H1 (cell line): ENCODE measurements around the gene CCNY. TPM values are rescaled to one million over a fixed set of nuclear protein-coding genes. Genes with fewer than 3 reads are reported as not detected.

ENCODE experiments used
- CTCF ChIA-PET: fragments of 300-600 bp; sonication (Branson Sonifier 250); formaldehyde crosslinking; loops from one replicate; lab custom pipeline; 2021; ENCODE audit not compliant: partially characterized antibody; lab: Charles Lee
- POLR2A ChIA-PET: fragments of 300-600 bp; sonication (Branson Sonifier 250); formaldehyde crosslinking; loops from one replicate; lab custom pipeline; 2021; ENCODE audit warnings: inconsistent platforms; ENCODE audit not compliant: partially characterized antibody; lab: Charles Lee
- DNase-seq, 2 experiments: peaks; one replicate each; pipeline versions ENCODE4 v3.0.0 to v3.0.0-alpha.2; 2010 to 2022; ENCODE audit warnings: low spot score in 2 of 2, low read depth in 1 of 2, mixed read lengths in 1 of 2
- FAIRE-seq: peaks from 2 replicates; lab custom pipeline; 2011; peaks lifted over from hg19 to GRCh38; lab: Jason Lieb, UNC
- H2AFZ ChIP-seq: 2 replicates; pipeline ENCODE4 v1.8.1; 2012; ENCODE audit warnings: low read length, inconsistent platforms
- H2AK5ac ChIP-seq: 2 replicates; pipeline ENCODE4 v1.6.1; 2013; ENCODE audit warnings: low read depth, low read length
- H2BK120ac ChIP-seq: replicated peaks from 2 replicates; pipeline ENCODE3; 2013; ENCODE audit warnings: low read depth, low read length, inconsistent platforms
- H2BK12ac ChIP-seq: 2 replicates; pipeline ENCODE4 v1.6.1; 2013; ENCODE audit warnings: low read depth, low read length
- H2BK15ac ChIP-seq: 2 replicates; pipeline ENCODE4 v1.6.1; 2013; ENCODE audit warnings: low read length
- H2BK20ac ChIP-seq: 2 replicates; pipeline ENCODE4 v1.6.1; 2013; ENCODE audit warnings: low read length
- H2BK5ac ChIP-seq: 2 replicates; pipeline ENCODE4 v1.6.1; 2013; ENCODE audit warnings: low read depth, low read length
- H3K14ac ChIP-seq: 2 replicates; pipeline ENCODE4 v1.6.1; 2013; ENCODE audit warnings: inconsistent platforms; ENCODE audit not compliant: insufficient read length
- H3K18ac ChIP-seq: 2 replicates; pipeline ENCODE4 v1.6.1; 2013; ENCODE audit warnings: low read length; ENCODE audit errors: extremely low read depth
- H3K23ac ChIP-seq: 2 replicates; pipeline ENCODE4 v1.6.1; 2013; ENCODE audit warnings: inconsistent platforms; ENCODE audit not compliant: insufficient read length
- H3K23me2 ChIP-seq: 2 replicates; pipeline ENCODE4 v1.6.1; 2013; ENCODE audit warnings: low read depth, low read length
- H3K27ac ChIP-seq: 2 replicates; pipeline ENCODE4 v1.6.1; 2011; ENCODE audit warnings: low read depth, low read length, inconsistent platforms
- H3K27me3 ChIP-seq, 4 experiments: replicated peaks in 1 of 4; 1 replicate in 1 of 4; 2 replicates in 3 of 4; pipeline versions ENCODE4 v1.6.1 to v1.8.1; 2011 to 2013; ENCODE audit warnings: low read length in 3 of 4, mild to moderate bottlenecking in 3 of 4, inconsistent platforms in 2 of 4, mixed read lengths in 2 of 4, moderate library complexity in 1 of 4; ENCODE audit not compliant: control insufficient read depth in 3 of 4, insufficient read depth in 3 of 4; ENCODE audit errors: extremely low read depth in 1 of 4
- H3K36me3 ChIP-seq, 4 experiments: 2 replicates each; pipeline versions ENCODE4 v1.6.1 to v1.8.1; 2011 to 2013; ENCODE audit warnings: mild to moderate bottlenecking in 4 of 4, low read length in 3 of 4, moderate library complexity in 2 of 4, control low read depth in 1 of 4, inconsistent platforms in 1 of 4; ENCODE audit not compliant: insufficient read depth in 4 of 4, control insufficient read depth in 2 of 4
- H3K4ac ChIP-seq: replicated peaks from 2 replicates; pipeline ENCODE3; 2013; ENCODE audit warnings: low read length, low read depth, mixed read lengths, inconsistent platforms; ENCODE audit not compliant: insufficient read length
- H3K4me1 ChIP-seq, 4 experiments: replicated peaks in 1 of 4; 1 replicate in 1 of 4; 2 replicates in 3 of 4; pipeline versions ENCODE4 v1.6.1 to v1.8.1; 2011 to 2013; ENCODE audit warnings: low read length in 3 of 4, inconsistent platforms in 2 of 4, mixed read lengths in 1 of 4; ENCODE audit not compliant: insufficient read depth in 4 of 4, control insufficient read depth in 3 of 4
- H3K4me2 ChIP-seq, 2 experiments: 2 replicates each; pipeline versions ENCODE4 v1.6.1 to v1.8.1; 2011 to 2013; ENCODE audit warnings: low read depth in 2 of 2, low read length in 2 of 2, control low read depth in 1 of 2, inconsistent platforms in 1 of 2, mild to moderate bottlenecking in 1 of 2; ENCODE audit not compliant: insufficient read depth in 1 of 2
- H3K4me3 ChIP-seq, 4 experiments: fragments of 200-600, 300-600 bp in 1 of 4; sonication (generic), shearing (Covaris generic), sonication (Bioruptor Twin) in 1 of 4; 2 replicates each; pipeline versions ENCODE4 v1.5.1 to v1.8.1; 2011 to 2016; ENCODE audit warnings: low read length in 4 of 4, low read depth in 3 of 4, control low read depth in 2 of 4, inconsistent platforms in 2 of 4, mild to moderate bottlenecking in 2 of 4, mixed read lengths in 1 of 4, moderate library complexity in 1 of 4; ENCODE audit not compliant: insufficient read depth in 2 of 4; ENCODE audit errors: extremely low read depth in 1 of 4
- H3K56ac ChIP-seq: replicated peaks from 2 replicates; pipeline ENCODE3; 2013; ENCODE audit warnings: low read depth, mild to moderate bottlenecking, mixed read lengths, low read length, inconsistent platforms; ENCODE audit not compliant: insufficient read length
- H3K79me1 ChIP-seq: 2 replicates; pipeline ENCODE4 v1.6.1; 2013; ENCODE audit warnings: low read depth, low read length, control low read depth
- H3K79me2 ChIP-seq, 2 experiments: 2 replicates each; pipeline versions ENCODE4 v1.6.1 to v1.8.1; 2012 to 2013; ENCODE audit warnings: low read length in 2 of 2, mild to moderate bottlenecking in 2 of 2, inconsistent platforms in 1 of 2; ENCODE audit not compliant: insufficient read depth in 2 of 2, control insufficient read depth in 1 of 2
- H3K9ac ChIP-seq, 4 experiments: replicated peaks in 1 of 4; 1 replicate in 1 of 4; 2 replicates in 3 of 4; pipeline versions ENCODE4 v1.6.1 to v1.8.1; 2011 to 2013; ENCODE audit warnings: low read depth in 3 of 4, low read length in 3 of 4, control low read depth in 2 of 4, mild to moderate bottlenecking in 2 of 4, moderate library complexity in 2 of 4, inconsistent platforms in 1 of 4; ENCODE audit errors: extremely low read depth in 1 of 4
- H3K9me3 ChIP-seq, 2 experiments: 2 replicates each; pipeline versions ENCODE4 v1.6.1 to v1.8.1; 2012 to 2013; ENCODE audit warnings: mild to moderate bottlenecking in 2 of 2, moderate library complexity in 2 of 2, control low read depth in 1 of 2, inconsistent platforms in 1 of 2, low read depth in 1 of 2, low read length in 1 of 2, mixed read lengths in 1 of 2; ENCODE audit not compliant: insufficient read depth in 2 of 2
- H4K20me1 ChIP-seq, 2 experiments: replicated peaks in 1 of 2; 2 replicates each; pipeline versions ENCODE3 to v1.8.1; 2011 to 2013; ENCODE audit warnings: inconsistent platforms in 2 of 2, low read length in 2 of 2, mild to moderate bottlenecking in 1 of 2; ENCODE audit not compliant: insufficient read depth in 2 of 2, control insufficient read depth in 1 of 2
- H4K5ac ChIP-seq: 2 replicates; pipeline ENCODE4 v1.6.1; 2013; ENCODE audit warnings: low read length, low read depth, mixed read lengths, inconsistent platforms; ENCODE audit not compliant: insufficient read length
- H4K8ac ChIP-seq: 2 replicates; pipeline ENCODE4 v1.8.0; 2013; ENCODE audit warnings: mild to moderate bottlenecking, moderate library complexity, low read length, inconsistent platforms; ENCODE audit not compliant: insufficient read depth; ENCODE audit errors: extremely low read depth
- H4K91ac ChIP-seq: replicated peaks from 2 replicates; pipeline ENCODE3; 2013; ENCODE audit warnings: low read length, mixed read lengths, inconsistent platforms; ENCODE audit not compliant: insufficient read length
- POLR2AphosphoS5 ChIP-seq: IDR thresholded peaks from 2 replicates; pipeline ENCODE4 v1.6.1; 2011; ENCODE audit warnings: low read depth, low read length
- WGBS, 2 experiments: shearing (Covaris generic) in 1 of 2; methylation state at CpG; one replicate each; pipeline versions ENCODE4 v1.1.6 to v1.1.7; 2013 to 2015; ENCODE audit warnings: low lambda C conversion rate in 2 of 2, mixed read lengths in 2 of 2, inconsistent platforms in 1 of 2, low coverage in 1 of 2, missing lambda C conversion rate in 1 of 2; ENCODE audit not compliant: insufficient replicate concordance in 2 of 2, insufficient coverage in 1 of 2, insufficient read length in 1 of 2; ENCODE audit errors: extremely low coverage in 1 of 2, missing lambda C conversion rate in 1 of 2; 5-methylcytosine and 5-hydroxymethylcytosine counted together
- polyA plus RNA-seq, 7 experiments: library from polyadenylated mRNA; depleted of rRNA in 3 of 7; stranded (reverse) in 5 of 7; unstranded in 2 of 7; fragments of >200 nt in 5 of 7; fragments of 200-250 nt in 2 of 7; gene quantifications; 1 replicate in 5 of 7; 2 replicates in 1 of 7; 4 replicates in 1 of 7; pipeline versions ENCODE4 v1.2.1 to v1.2.3, GENCODE V29; 2011 to 2013; ENCODE audit warnings: missing spikeins in 2 of 7, mixed read lengths in 2 of 7
- total RNA-seq: library from RNA; stranded (reverse); fragmentation: NEBNext Ultra II Directional; extraction: Animal tissue kit (Norgen Biotek cat#: 25700); gene quantifications from 2 replicates; pipeline ENCODE4 v1.2.1, GENCODE V29; 2021

CCNY gene
- total and polyA plus RNA-seq, 2 of the 8 experiments (the other 6 are each of a cell fraction or from before 2014, with no cell fraction given), result 25.3 to 68.2 TPM

DNA sequence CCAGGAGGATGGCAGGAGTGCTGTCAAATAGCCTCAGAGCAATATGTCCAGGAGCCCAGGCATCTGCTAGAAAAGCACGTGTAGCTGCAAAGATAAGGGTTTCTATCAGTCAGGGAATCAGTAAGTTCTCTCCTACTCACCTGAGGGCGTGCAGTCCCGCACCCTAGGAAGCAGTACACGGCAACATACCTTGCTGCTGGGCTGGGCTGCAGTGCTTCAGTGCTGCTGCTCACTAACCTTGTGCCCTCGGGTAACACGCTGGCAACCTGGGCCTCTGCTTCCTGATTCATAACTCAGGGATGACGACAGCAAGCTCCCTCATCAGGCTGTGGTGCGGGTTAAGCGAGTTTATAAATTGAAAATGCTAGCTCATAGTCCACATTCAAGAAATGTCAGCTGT is 29.5 kb upstream of the CCNY start:
- H4K20me1 ChIP-seq, result no peaks in the 10 kb centered on the region
- no peak for TF ChIP-seq POLR2AphosphoS5
- H2AK5ac ChIP-seq, result no peak overlapping the region
- ChIA-PET CTCF (interaction anchor here (0.9 to 3.1 kb wide), 4 partner anchors 17 to 195 kb away, joined by 3 to 12 read pairs (median 4); no protein-coding TSS in a partner anchor), POLR2A (no interaction called here)
- no peak overlapping the region for H4K91ac ChIP-seq
- no peak overlapping the region for H3K18ac ChIP-seq
- H3K4me3 ChIP-seq, result no peak overlapping the region
- H3K9me3 ChIP-seq, result no peaks in the 10 kb centered on the region
- no peaks in the 10 kb centered on the region for H3K79me1 ChIP-seq
- H4K8ac ChIP-seq, result no peak overlapping the region
- no peak overlapping the region for H2BK12ac ChIP-seq
- no peaks in the 10 kb centered on the region for H3K36me3 ChIP-seq
- H3K79me2 ChIP-seq, result no peaks in the 10 kb centered on the region
- no peak overlapping the region for H3K56ac ChIP-seq
- H4K5ac ChIP-seq, result no peak overlapping the region
- 0 out of 7 replicates have a peak, but pooled peaks cover 0 to 3% (median 0%) of the 10 kb centered on the region in 4 experiments for H3K27me3 ChIP-seq
- no peak for FAIRE-seq
- no peaks in the 10 kb centered on the region for H3K4me1 ChIP-seq
- no peak overlapping the region for H2AFZ ChIP-seq
- H2BK120ac ChIP-seq, result no peak overlapping the region
- DNase-seq, result no peak
- H3K9ac ChIP-seq, result no peak overlapping the region
- no peak overlapping the region for H3K27ac ChIP-seq
- H3K23me2 ChIP-seq, result no peaks in the 10 kb centered on the region
- no peak overlapping the region for H3K4ac ChIP-seq
- H3K4me2 ChIP-seq, result no peak overlapping the region
- H2BK20ac ChIP-seq, result no peak overlapping the region
- no peak overlapping the region for H2BK15ac ChIP-seq
- H2BK5ac ChIP-seq, result no peak overlapping the region
- WGBS, 2 experiments, result 90% methylated on average over 6 of the region's 9 CpGs; no CpG with 5 or more reads in 1 of the 2 experiments
- H3K14ac ChIP-seq, result no peak overlapping the region
- H3K23ac ChIP-seq, result no peak overlapping the region
